ENCODE results near the gene KCTD5. TPM values are rescaled to one million over a fixed set of nuclear protein-coding genes. Genes with fewer than 3 reads are reported as not detected.
A peak's percentile ranks its signal among the peaks of the same experiment; 100 is the strongest.

Gene KCTD5
- total and polyA plus RNA-seq, 2 of the 8 experiments (the other 6 are each of a cell fraction or from before 2014, with no cell fraction given): 26.6 to 31.8 TPM

GRCh38 chr16:2682209-2683021 is at the start of gene KCTD5 (continued):
- TF ChIP-seq E2F6 (IDR thresholded peaks at IDR 0.05) (peak; percentile 95), GTF2F1 (IDR thresholded peaks at IDR 0.05; ENCODE audit: borderline replicate concordance, low read depth, low read length) (peak; percentile 81), RFX5 (IDR thresholded peaks at IDR 0.05; ENCODE audit: borderline replicate concordance, low read depth, low read length) (no peak), YY1 (IDR thresholded peaks at IDR 0.05; ENCODE audit: low read depth, low read length) (peak; percentile 94), USF2 (IDR thresholded peaks at IDR 0.05; ENCODE audit: low read length) (peak; percentile 78), SUZ12 (IDR thresholded peaks at IDR 0.05; ENCODE audit: low read length) (no peak), CHD7 (IDR thresholded peaks at IDR 0.05; ENCODE audit: insufficient replicate concordance, low read length) (no peak), RBBP5 (IDR thresholded peaks at IDR 0.05; ENCODE audit: borderline replicate concordance, low read depth, low read length) (0 out of 2 replicates have a peak, but pooled peaks have one; percentile 49)
